HG02610 (cell line): ENCODE results near the gene KLF7.

Experiments used
- ATAC-seq: cut with Tn5 transposase; IDR thresholded peaks from one replicate; pipeline ENCODE4 v1.9.1; 2021; ENCODE audit warnings: mild to moderate bottlenecking, moderate library complexity; ENCODE audit not compliant: unreplicated experiment

Gene KLF7

GRCh38 chr2:207167099-207167923 lies 1.6 kb upstream of the KLF7 start:
- ATAC-seq, result peak; percentile 9

- peak; percentile 54 for ATAC-seq
These were observed 776 bp upstream of the KLF7 start for GRCh38 chr2:207166349-207167098.

GRCh38 chr2:207166039-207166348 lies 246 bp upstream of the KLF7 start:
- peak; percentile 95 for ATAC-seq

- ATAC-seq, result no peak
These were observed 1.5 kb downstream of the KLF7 start for GRCh38 chr2:207164006-207164831.

- no peak for ATAC-seq
These were observed 2.1 kb downstream of the KLF7 start for GRCh38 chr2:207163756-207164005.

- no peak for ATAC-seq
These were observed 2.5 kb downstream of the KLF7 start for GRCh38 chr2:207163053-207163755.

- no peak for ATAC-seq
These were observed 3.4 kb downstream of the KLF7 start for GRCh38 chr2:207162316-207162715.

- ATAC-seq, result no peak
These were observed 4.3 kb downstream of the KLF7 start for GRCh38 chr2:207161247-207162123.

GRCh38 chr2:207160115-207160514 lies 5.6 kb downstream of the KLF7 start:
- no peak for ATAC-seq

GRCh38 chr2:207159002-207159401 lies 6.7 kb downstream of the KLF7 start:
- no peak for ATAC-seq

- no peak for ATAC-seq
These were observed 8.0 kb downstream of the KLF7 start for GRCh38 chr2:207157731-207158130.

GRCh38 chr2:207157162-207157481 lies 8.6 kb downstream of the KLF7 start:
- no peak for ATAC-seq

- peak; percentile 87 for ATAC-seq
These were observed 9.1 kb downstream of the KLF7 start for GRCh38 chr2:207156451-207157161.

GRCh38 chr2:207155516-207156444 lies 10.0 kb downstream of the KLF7 start:
- ATAC-seq, result no peak

GRCh38 chr2:207154556-207155510 lies 10.9 kb downstream of the KLF7 start:
- no peak for ATAC-seq

GRCh38 chr2:207153266-207153975 lies 12.3 kb downstream of the KLF7 start:
- no peak for ATAC-seq

GRCh38 chr2:207151048-207151447 lies 14.7 kb downstream of the KLF7 start:
- ATAC-seq, result no peak
